GM12878 (cell line): ENCODE results near the gene ZNF700. TPM values are rescaled to one million over a fixed set of nuclear protein-coding genes. Genes with fewer than 3 reads are reported as not detected.
A peak's percentile ranks its signal among the peaks of the same experiment; 100 is the strongest.

Experiments used
- BCL11A ChIP-seq: IDR thresholded peaks from 2 replicates; pipeline ENCODE4 v1.6.1; 2011; ENCODE audit warnings: low read depth, low read length
- CEBPZ ChIP-seq: fragments of 150-350 bp; IDR thresholded peaks from 2 replicates; pipeline ENCODE4 v1.6.1; 2016; ENCODE audit warnings: low read depth, low read length
- CHD1 ChIP-seq: IDR thresholded peaks from 2 replicates; pipeline ENCODE4 v1.6.1; 2012; ENCODE audit warnings: low read depth, low read length, improper control_type of control experiment
- FOXK2 ChIP-seq: fragments of 450-650 bp; IDR thresholded peaks from 2 replicates; pipeline ENCODE4 v1.6.1; 2017; ENCODE audit warnings: mild to moderate bottlenecking, moderate library complexity
- HCFC1 ChIP-seq: fragments of 150-350 bp; IDR thresholded peaks from 2 replicates; pipeline ENCODE4 v1.6.1; 2014; ENCODE audit warnings: low read length
- IRF4 ChIP-seq: IDR thresholded peaks from 2 replicates; pipeline ENCODE4 v1.6.1; 2011; ENCODE audit warnings: low read depth, low read length
- JUND ChIP-seq: IDR thresholded peaks from 2 replicates; pipeline ENCODE4 v1.6.1; 2012; ENCODE audit warnings: low read depth, mild to moderate bottlenecking, low read length, improper control_type of control experiment, moderate library complexity
- KDM1A ChIP-seq: fragments of 200-600 bp; sonication (generic); IDR thresholded peaks from 2 replicates; pipeline ENCODE4 v1.6.1; 2016; ENCODE audit warnings: borderline replicate concordance
- MEF2A ChIP-seq: IDR thresholded peaks from 2 replicates; pipeline ENCODE4 v1.6.1; 2011; ENCODE audit warnings: low read depth, mild to moderate bottlenecking, low read length, moderate library complexity; ENCODE audit not compliant: insufficient read depth
- RB1 ChIP-seq: fragments of 450-650 bp; formaldehyde crosslinking; IDR thresholded peaks from 2 replicates; pipeline ENCODE4 v1.6.1; 2017; ENCODE audit warnings: mild to moderate bottlenecking, borderline replicate concordance
- RBBP5 ChIP-seq: fragments of 200-600 bp; sonication (generic); conservative IDR thresholded peaks from 2 replicates; pipeline ENCODE4 v1.6.1; 2016
- RELB ChIP-seq: fragments of 450-650 bp; IDR thresholded peaks from 2 replicates; pipeline ENCODE4 v1.6.1; 2017; ENCODE audit warnings: low read depth, mild to moderate bottlenecking, moderate library complexity
- RUNX3 ChIP-seq: IDR thresholded peaks from 2 replicates; pipeline ENCODE4 v1.6.1; 2012; ENCODE audit warnings: low read length, inconsistent platforms
- SKIL ChIP-seq: fragments of 450-650 bp; IDR thresholded peaks from 2 replicates; pipeline ENCODE4 v1.6.1; 2017; ENCODE audit warnings: mild to moderate bottlenecking, low read depth, inconsistent platforms; ENCODE audit not compliant: poor library complexity, severe bottlenecking
- STAT1 ChIP-seq: fragments of 450-650 bp; conservative IDR thresholded peaks from 2 replicates; pipeline ENCODE4 v1.6.1; 2014; ENCODE audit warnings: antibody characterized with exemption, mild to moderate bottlenecking
- SUPT20H ChIP-seq: IDR thresholded peaks from 2 replicates; pipeline ENCODE4 v1.6.1; 2011; ENCODE audit warnings: low read depth, mild to moderate bottlenecking, low read length, moderate library complexity, borderline replicate concordance; ENCODE audit not compliant: control insufficient read depth
- USF2 ChIP-seq: IDR thresholded peaks from 2 replicates; pipeline ENCODE4 v1.6.1; 2011; ENCODE audit warnings: low read depth, low read length, improper control_type of control experiment, borderline replicate concordance
- ZBTB11 ChIP-seq: fragments of 450-650 bp; formaldehyde crosslinking; IDR thresholded peaks from 2 replicates; pipeline ENCODE4 v1.5.0; 2022; ENCODE audit warnings: mild to moderate bottlenecking, missing genetic modification characterization
- ZNF622 ChIP-seq: fragments of 450-650 bp; IDR thresholded peaks from 2 replicates; pipeline ENCODE4 v1.6.1; 2017; ENCODE audit warnings: mild to moderate bottlenecking, inconsistent platforms
- polyA plus RNA-seq, 11 experiments: library from polyadenylated mRNA; depleted of rRNA in 4 of 11; unstranded in 6 of 11; stranded (reverse) in 5 of 11; fragments of >200 nt; fragmentation: Nextera tagmentation in 4 of 11; fragmentation: Illumina TruSeq in 1 of 11; extraction: Ambion mirVana in 4 of 11; extraction: Trizol in 1 of 11; gene quantifications; 1 replicate in 1 of 11; 2 replicates in 10 of 11; pipeline versions ENCODE4 v1.2.1 to v1.2.3, GENCODE V29; 2011 to 2016; ENCODE audit warnings: inconsistent platforms in 2 of 11, missing spikeins in 2 of 11, low read depth in 1 of 11
- total RNA-seq, 4 experiments: library from RNA; depleted of rRNA in 3 of 4; stranded (reverse); fragments of >200 nt in 3 of 4; fragmentation: Illumina TruSeq in 1 of 4; extraction: Trizol in 1 of 4; gene quantifications; 2 replicates each; pipeline versions ENCODE4 v1.2.1 to v1.2.3, GENCODE V29; 2013 to 2021

The ZNF700 gene
- total and polyA plus RNA-seq, 10 of the 15 experiments (the other 5 are each of a cell fraction or from before 2014, with no cell fraction given), result 6.7 to 16.0 (median 11.1) TPM

GRCh38 chr19:11924886-11925650 lies at the start of gene ZNF700 (continued):
- TF ChIP-seq SKIL (no peak), RELB (no peak), HCFC1 (peak; percentile 35; the same call in 1 of the 2 replicates), CHD1 (no peak), IRF4 (no peak; the same call in 1 of the 2 replicates), FOXK2 (no peak), SUPT20H (no peak), RUNX3 (peak; percentile 60), JUND (no peak), ZBTB11 (CRISPR knock-in tag) (no peak), ZNF622 (no peak), CEBPZ (no peak), KDM1A (no peak), RBBP5 (no peak), USF2 (no peak), BCL11A (no peak), RB1 (peak; percentile 97), STAT1 (no peak), MEF2A (no peak)
